Fibroblast of lung (primary cell): ENCODE data around the gene CNOT2. TPM values are rescaled to one million over a fixed set of nuclear protein-coding genes. Genes with fewer than 3 reads are reported as not detected.
A peak's percentile ranks its signal among the peaks of the same experiment; 100 is the strongest.

Source experiments
- DNase-seq, 2 donors: peaks; one replicate each; pipeline versions ENCODE4 v3.0.0 to v3.0.0-alpha.2; 2010; ENCODE audit warnings: low read depth in 2 of 2
- H2AFZ ChIP-seq: 2 replicates; pipeline ENCODE4 v1.5.1; 2012; ENCODE audit warnings: low read length, control low read depth, inconsistent platforms
- H3K27ac ChIP-seq: 2 replicates; pipeline ENCODE4 v1.5.1; 2011; ENCODE audit warnings: low read length, control low read depth; ENCODE audit not compliant: insufficient read depth
- H3K27me3 ChIP-seq: 2 replicates; pipeline ENCODE4 v1.5.1; 2011; ENCODE audit warnings: mild to moderate bottlenecking, low read length; ENCODE audit not compliant: control insufficient read depth, insufficient read depth
- H3K36me3 ChIP-seq: 2 replicates; pipeline ENCODE4 v1.5.1; 2011; ENCODE audit warnings: low read length; ENCODE audit not compliant: control insufficient read depth, insufficient read depth
- H3K4me1 ChIP-seq: 2 replicates; pipeline ENCODE4 v1.5.1; 2011; ENCODE audit warnings: low read length; ENCODE audit not compliant: control insufficient read depth, insufficient read depth; ENCODE audit errors: extremely low read depth
- H3K4me2 ChIP-seq: 2 replicates; pipeline ENCODE4 v1.5.1; 2011; ENCODE audit warnings: low read length, control low read depth; ENCODE audit not compliant: insufficient read depth; ENCODE audit errors: extremely low read depth
- H3K4me3 ChIP-seq, 4 experiments: fragments of 200-600 bp in 1 of 4; sonication (generic) in 1 of 4; replicated peaks in 1 of 4; 2 replicates each; pipeline ENCODE4 v1.5.1; 2011 to 2016; ENCODE audit warnings: low read length in 4 of 4, low read depth in 3 of 4, mild to moderate bottlenecking in 3 of 4, control low read depth in 2 of 4, inconsistent platforms in 1 of 4, mixed read lengths in 1 of 4; ENCODE audit not compliant: insufficient read depth in 1 of 4; ENCODE audit errors: control extremely low read depth in 1 of 4
- H3K79me2 ChIP-seq: 2 replicates; pipeline ENCODE4 v1.5.1; 2012; ENCODE audit warnings: mild to moderate bottlenecking, low read length, inconsistent platforms; ENCODE audit not compliant: control insufficient read depth, insufficient read depth
- H3K9ac ChIP-seq: 2 replicates; pipeline ENCODE4 v1.5.1; 2011; ENCODE audit warnings: mild to moderate bottlenecking, low read length, control low read depth; ENCODE audit not compliant: insufficient read depth
- H3K9me3 ChIP-seq: 2 replicates; pipeline ENCODE4 v1.5.1; 2012; ENCODE audit warnings: low read depth, low read length; ENCODE audit not compliant: control insufficient read depth, insufficient read depth
- H4K20me1 ChIP-seq: 2 replicates; pipeline ENCODE4 v1.5.1; 2011; ENCODE audit warnings: low read length; ENCODE audit not compliant: control insufficient read depth, insufficient read depth; ENCODE audit errors: extremely low read depth
- CTCF ChIP-seq, 2 donors: IDR thresholded peaks in 1 of 2; conservative IDR thresholded peaks in 1 of 2; 1 replicate in 1 of 2; 2 replicates in 1 of 2; pipeline ENCODE4 v1.5.1; 2011 to 2012; ENCODE audit warnings: low read length in 2 of 2, control low read depth in 1 of 2, inconsistent platforms in 1 of 2, low read depth in 1 of 2, mild to moderate bottlenecking in 1 of 2
- EZH2 ChIP-seq: IDR thresholded peaks from 2 replicates; pipeline ENCODE4 v1.5.1; 2012; ENCODE audit warnings: low read length, control low read depth, mild to moderate bottlenecking; ENCODE audit errors: missing control alignments
- polyA plus RNA-seq, 2 donors: library from polyadenylated mRNA; depleted of rRNA in 1 of 2; stranded (reverse) in 1 of 2; unstranded in 1 of 2; fragments of >200 nt; gene quantifications; 2 replicates each; pipeline ENCODE4 v1.2.1, GENCODE V29; 2011 to 2012; ENCODE audit warnings: missing spikeins in 1 of 2
- total RNA-seq: library from RNA; depleted of rRNA; stranded (reverse); fragments of >200 nt; gene quantifications from 2 replicates; pipeline ENCODE4 v1.2.1, GENCODE V29; 2014

CNOT2 gene
- total and polyA plus RNA-seq, 2 donors (not counting 1 experiment from before 2014, with no cell fraction given) = 95.2 to 116 TPM

DNA sequence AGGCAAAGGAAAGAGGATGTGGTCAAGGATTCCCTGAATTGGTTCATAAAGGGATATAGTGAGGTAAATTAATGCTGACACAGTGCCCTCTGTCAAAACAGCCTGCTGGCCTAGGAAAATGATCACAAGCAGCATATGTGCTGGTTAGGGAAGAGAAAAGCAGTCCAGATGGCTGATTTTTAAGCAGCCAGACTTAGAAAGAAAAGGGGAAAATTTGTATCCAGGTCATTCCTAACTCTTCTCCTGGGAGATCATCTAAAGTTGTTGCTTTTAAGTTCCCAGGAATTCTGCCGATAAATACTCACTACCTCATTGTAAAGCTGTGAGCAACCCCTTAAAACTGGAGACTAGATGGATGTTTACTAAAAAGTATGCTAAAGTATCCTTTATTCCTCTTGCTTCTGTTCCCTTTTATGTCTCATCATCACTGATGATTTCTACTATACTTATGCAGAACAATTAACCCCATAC is 46.4 kb upstream of the CNOT2 start:
- H2AFZ ChIP-seq = no peak overlapping the region
- H3K4me2 ChIP-seq = no peak overlapping the region
- no peak overlapping the region for H3K9ac ChIP-seq
- H3K4me3 ChIP-seq = no peak overlapping the region
- TF ChIP-seq CTCF (conservative IDR thresholded peaks at IDR 0.05 in 1 of 2, IDR thresholded peaks at IDR 0.05 in 1 of 2; ENCODE audit: low read depth in 1 of 2, low read length in 2 of 2) (no peak), EZH2 (no peak)
- H3K36me3 ChIP-seq = no peaks in the 10 kb centered on the region
- no peaks in the 10 kb centered on the region for H4K20me1 ChIP-seq
- H3K9me3 ChIP-seq = no peaks in the 10 kb centered on the region
- no peaks in the 10 kb centered on the region for H3K4me1 ChIP-seq
- DNase-seq = peak in 1 of 2 donors; percentile 52
- no peaks in the 10 kb centered on the region for H3K27me3 ChIP-seq
- H3K27ac ChIP-seq = no peak overlapping the region
- H3K79me2 ChIP-seq = no peaks in the 10 kb centered on the region

- Histone ChIP-seq H3K27ac (no peak overlapping the region), H3K4me2 (no peak overlapping the region), H3K4me3 (no peak overlapping the region), H3K36me3 (no peaks in the 10 kb centered on the region), H3K79me2 (no peaks in the 10 kb centered on the region), H3K9ac (no peak overlapping the region), H2AFZ (no peak overlapping the region), H4K20me1 (no peaks in the 10 kb centered on the region), H3K4me1 (no peaks in the 10 kb centered on the region), H3K9me3 (no peaks in the 10 kb centered on the region), H3K27me3 (no peaks in the 10 kb centered on the region)
- DNase-seq = peak in 1 of 2 donors; percentile 66
- no peak for TF ChIP-seq CTCF (conservative IDR thresholded peaks at IDR 0.05 in 1 of 2, IDR thresholded peaks at IDR 0.05 in 1 of 2; ENCODE audit: low read depth in 1 of 2, low read length in 2 of 2)
Measured at GRCh38 chr12:70197345-70197744, 45.9 kb upstream of the CNOT2 start.

GRCh38 chr12:70213707-70214106 is 29.5 kb upstream of the CNOT2 start:
- Histone ChIP-seq H3K9me3 (no peaks in the 10 kb centered on the region), H3K36me3 (no peaks in the 10 kb centered on the region), H3K4me3 (no peak overlapping the region), H4K20me1 (no peaks in the 10 kb centered on the region), H3K4me2 (no peak overlapping the region), H3K9ac (no peak overlapping the region), H2AFZ (no peak overlapping the region), H3K27me3 (no peaks in the 10 kb centered on the region), H3K27ac (no peak overlapping the region), H3K4me1 (no peaks in the 10 kb centered on the region), H3K79me2 (no peaks in the 10 kb centered on the region)
- DNase-seq = no peak
- no peak for TF ChIP-seq CTCF (conservative IDR thresholded peaks at IDR 0.05 in 1 of 2, IDR thresholded peaks at IDR 0.05 in 1 of 2; ENCODE audit: low read depth in 1 of 2, low read length in 2 of 2)
- TF ChIP-seq EZH2 = no peak
